NOMO-1 treated with dmso at 0.1 percent for 144 hours (cell line): ENCODE results near the gene ZNF594.
"Not testable (repeated sequence)": the region's sequence is repeated elsewhere in the genome, so short reads cannot be mapped to it uniquely, and the experiment has no call there.

Experiments
- DNase-seq: peaks from one replicate; lab custom pipeline; 2025; ENCODE audit not compliant: unreplicated experiment; lab: John Stamatoyannopoulos, UW

Gene ZNF594

DNA sequence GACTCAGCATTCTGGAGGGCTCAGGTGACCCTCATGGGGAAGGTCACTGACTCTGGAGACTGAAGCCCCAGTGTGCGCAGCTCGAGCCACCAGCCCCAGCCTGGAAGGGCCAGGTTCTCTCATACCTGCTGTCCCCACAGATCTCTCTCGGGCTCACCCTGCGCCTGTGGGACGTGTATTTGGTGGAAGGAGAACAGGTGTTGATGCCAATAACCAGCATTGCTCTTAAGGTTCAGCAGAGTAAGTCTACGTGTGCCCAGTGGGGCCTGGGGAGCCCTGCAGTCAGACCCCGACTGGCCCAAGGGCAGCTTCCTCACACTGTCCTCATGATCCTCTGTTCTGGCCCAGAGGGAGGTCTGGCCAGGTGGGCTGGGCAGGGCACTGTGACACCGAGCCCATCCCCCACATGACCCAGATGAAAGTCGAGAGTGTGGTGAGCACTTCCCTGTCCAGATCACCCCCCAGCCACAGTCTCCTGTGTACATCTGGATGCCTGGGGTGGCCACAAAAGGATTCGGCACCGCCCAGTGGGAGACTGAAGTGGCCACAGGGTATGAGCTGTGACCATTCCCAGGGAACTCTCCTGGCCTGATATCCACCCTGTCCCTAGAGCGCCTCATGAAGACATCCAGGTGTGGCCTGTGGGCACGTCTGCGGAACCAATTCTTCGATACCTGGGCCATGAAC lies 54.0 kb downstream of the ZNF594 start:
- not testable (repeated sequence) for DNase-seq

GRCh38 chr17:5136580-5137412 lies 54.9 kb downstream of the ZNF594 start:
- DNase-seq, result not testable (repeated sequence)

- no peak for DNase-seq
Observed at GRCh38 chr17:5135726-5136579, 55.7 kb downstream of the ZNF594 start.

DNA sequence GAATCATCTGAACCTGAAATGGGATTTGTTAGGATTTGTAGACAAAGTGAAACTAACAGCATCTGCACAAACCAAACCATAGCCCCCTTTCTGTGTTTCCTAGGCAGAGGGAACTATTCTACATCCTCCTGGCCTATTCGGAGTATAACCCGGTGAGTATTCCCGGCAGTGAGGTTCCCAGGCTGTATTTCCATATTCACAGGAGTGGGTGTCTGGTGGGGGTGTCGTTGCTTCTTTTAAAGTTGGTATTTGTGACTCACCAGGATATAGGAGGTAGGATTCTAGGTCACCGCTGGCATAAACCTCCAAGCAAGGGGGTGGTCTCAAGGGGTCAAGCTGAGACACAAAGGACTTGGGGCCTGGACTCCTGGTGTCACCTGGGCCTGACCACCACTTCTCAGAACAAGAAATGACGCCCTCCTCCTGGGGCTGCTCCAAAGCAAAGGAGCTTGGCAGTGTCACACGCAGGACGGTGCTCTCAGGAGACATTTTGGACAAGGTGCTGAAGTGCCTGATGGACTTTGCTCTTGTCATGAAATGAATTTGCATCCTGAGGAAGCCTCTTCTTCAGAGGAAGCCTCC lies 56.4 kb downstream of the ZNF594 start:
- DNase-seq, result not testable (repeated sequence)

GRCh38 chr17:5134571-5134970 lies 57.1 kb downstream of the ZNF594 start:
- DNase-seq, result not testable (repeated sequence)

- not testable (repeated sequence) for DNase-seq
Observed at GRCh38 chr17:5133961-5134360, 57.7 kb downstream of the ZNF594 start.

DNA sequence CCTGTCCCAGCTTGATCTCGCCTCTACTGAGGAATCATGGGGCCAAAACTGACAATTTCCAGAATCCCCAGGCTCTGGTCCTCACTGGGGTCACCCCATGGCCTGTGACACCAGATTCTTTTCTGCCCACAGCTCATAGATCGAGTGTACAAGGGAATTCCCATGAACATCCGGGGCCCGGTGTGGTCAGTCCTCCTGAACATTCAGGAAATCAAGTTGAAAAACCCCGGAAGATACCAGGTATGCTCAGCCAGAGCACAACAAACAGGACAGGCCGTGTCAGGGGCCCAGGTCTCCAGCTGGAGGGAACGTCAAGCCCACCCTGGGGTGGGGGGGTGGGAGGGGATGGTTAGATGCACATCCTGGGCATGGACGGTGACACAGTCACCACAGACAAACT lies 58.4 kb downstream of the ZNF594 start:
- no peak for DNase-seq

DNA sequence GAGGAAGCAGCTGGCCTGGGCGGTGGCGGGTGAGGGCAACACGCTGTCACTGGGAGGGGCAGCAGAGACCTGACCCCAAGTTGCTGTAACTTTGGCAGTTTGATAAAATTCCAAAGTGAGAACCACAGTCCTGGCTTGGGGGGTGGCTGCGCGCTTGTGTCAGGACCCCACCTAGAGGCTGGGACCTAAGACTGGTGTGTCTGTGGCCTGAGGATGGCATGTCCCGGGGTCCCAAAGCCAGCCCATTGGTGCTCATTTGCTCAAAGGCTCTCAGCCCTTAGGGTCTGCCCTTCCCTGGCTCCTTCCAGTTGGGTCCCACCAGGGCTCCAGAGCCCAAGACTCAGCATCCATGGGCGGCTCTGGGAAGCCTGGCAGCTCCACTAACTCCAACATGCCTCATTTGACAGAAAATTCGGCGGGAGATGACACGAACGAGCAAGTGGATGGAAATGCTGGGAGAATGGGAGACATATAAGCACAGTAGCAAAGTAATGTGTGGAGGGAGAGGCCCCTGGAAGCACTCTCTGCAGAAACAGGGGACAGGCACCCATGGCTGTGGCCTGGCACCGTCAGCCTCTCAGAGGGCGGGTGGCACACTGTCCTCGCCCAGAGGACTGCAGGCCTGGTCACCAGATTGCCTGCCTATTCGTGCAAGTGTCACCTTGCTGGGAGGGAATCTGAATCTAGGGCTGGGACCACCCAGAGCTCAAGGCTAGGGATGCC lies 59.0 kb downstream of the ZNF594 start:
- not testable (repeated sequence) for DNase-seq

DNA sequence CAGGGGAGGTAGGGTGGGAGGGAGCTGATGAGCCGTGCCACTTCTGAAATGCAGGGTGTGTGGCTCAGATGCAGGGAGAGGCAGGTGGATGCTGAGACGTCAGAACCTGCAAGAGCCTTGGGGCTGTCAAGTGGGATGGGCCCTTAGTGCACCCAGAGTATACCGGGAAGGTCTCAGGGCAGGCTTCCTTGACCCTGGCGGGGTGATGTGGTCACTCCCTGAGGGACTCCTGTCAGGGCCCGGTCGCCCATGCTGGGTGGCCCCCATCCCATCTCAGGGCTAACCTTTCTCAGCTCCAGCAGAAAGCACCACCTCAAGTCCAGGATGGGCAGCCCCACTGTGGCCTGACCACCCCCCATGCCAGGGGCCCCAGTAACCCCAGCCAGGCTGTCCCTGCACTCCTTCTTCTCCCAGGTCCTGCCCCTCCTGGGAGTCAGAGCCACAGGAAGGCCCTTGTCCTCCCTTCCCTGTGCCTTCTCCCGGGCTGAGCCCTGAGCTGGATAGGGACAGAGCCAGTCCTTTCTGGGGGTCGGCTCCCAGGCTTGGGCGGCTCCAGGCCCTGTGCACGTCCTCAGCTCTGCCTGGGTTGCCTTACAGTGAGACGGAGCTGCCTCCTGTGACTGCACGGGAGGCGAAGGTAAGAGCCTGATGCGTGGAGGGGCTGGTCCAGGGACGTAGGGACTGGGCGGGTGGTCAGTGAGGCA lies 59.7 kb downstream of the ZNF594 start:
- DNase-seq, result not testable (repeated sequence)

GRCh38 chr17:5131146-5131715 lies 60.4 kb downstream of the ZNF594 start:
- no peak for DNase-seq

GRCh38 chr17:5130687-5131086 lies 61.0 kb downstream of the ZNF594 start:
- not testable (repeated sequence) for DNase-seq

GRCh38 chr17:5130261-5130660 lies 61.4 kb downstream of the ZNF594 start:
- DNase-seq, result not testable (repeated sequence)

GRCh38 chr17:5129770-5130169 lies 61.9 kb downstream of the ZNF594 start:
- DNase-seq, result not testable (repeated sequence)
